ENCODE results near the gene INSIG1. TPM values are rescaled to one million over a fixed set of nuclear protein-coding genes. Genes with fewer than 3 reads are reported as not detected.

Gene INSIG1
- total RNA-seq, 1 donor from 2014 or later: 302 TPM

DNA sequence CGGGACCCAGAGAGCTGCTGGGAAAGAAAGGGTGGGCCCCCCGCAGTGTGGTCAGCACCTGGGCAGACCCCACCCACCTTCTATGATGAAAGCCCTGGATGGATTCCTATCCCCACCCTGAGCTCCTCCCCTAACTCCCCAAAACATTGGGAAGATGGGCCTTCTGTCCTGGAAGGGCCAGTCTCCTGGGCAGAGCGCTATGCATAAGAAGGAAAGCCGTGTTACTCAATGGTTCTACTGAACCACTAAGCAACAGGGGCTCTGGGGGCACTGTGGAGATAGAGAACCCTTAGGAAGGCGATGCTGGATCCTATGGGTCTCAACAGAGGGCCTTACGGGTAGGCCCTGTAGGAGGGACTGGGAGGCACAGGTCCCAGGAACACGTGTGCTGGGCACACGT, 30.7 kb upstream of the INSIG1 start:
- DNase-seq (ENCODE audit: low read depth): no peak
- Histone ChIP-seq H3K36me3 (ENCODE audit: control insufficient read depth, insufficient read depth, low read length) (no peaks in the 10 kb centered on the region), H3K4me3 (ENCODE audit: low read depth, low read length) (no peak overlapping the region), H3K27me3 (ENCODE audit: control insufficient read depth, insufficient read depth, low read length) (no peaks in the 10 kb centered on the region)
- TF ChIP-seq, protein P1, sequence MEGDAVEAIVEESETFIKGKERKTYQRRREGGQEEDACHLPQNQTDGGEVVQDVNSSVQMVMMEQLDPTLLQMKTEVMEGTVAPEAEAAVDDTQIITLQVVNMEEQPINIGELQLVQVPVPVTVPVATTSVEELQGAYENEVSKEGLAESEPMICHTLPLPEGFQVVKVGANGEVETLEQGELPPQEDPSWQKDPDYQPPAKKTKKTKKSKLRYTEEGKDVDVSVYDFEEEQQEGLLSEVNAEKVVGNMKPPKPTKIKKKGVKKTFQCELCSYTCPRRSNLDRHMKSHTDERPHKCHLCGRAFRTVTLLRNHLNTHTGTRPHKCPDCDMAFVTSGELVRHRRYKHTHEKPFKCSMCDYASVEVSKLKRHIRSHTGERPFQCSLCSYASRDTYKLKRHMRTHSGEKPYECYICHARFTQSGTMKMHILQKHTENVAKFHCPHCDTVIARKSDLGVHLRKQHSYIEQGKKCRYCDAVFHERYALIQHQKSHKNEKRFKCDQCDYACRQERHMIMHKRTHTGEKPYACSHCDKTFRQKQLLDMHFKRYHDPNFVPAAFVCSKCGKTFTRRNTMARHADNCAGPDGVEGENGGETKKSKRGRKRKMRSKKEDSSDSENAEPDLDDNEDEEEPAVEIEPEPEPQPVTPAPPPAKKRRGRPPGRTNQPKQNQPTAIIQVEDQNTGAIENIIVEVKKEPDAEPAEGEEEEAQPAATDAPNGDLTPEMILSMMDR (IDR thresholded peaks at IDR 0.05; ENCODE audit: insufficient read depth, low read length, poor library complexity, severe bottlenecking): no peak

DNA sequence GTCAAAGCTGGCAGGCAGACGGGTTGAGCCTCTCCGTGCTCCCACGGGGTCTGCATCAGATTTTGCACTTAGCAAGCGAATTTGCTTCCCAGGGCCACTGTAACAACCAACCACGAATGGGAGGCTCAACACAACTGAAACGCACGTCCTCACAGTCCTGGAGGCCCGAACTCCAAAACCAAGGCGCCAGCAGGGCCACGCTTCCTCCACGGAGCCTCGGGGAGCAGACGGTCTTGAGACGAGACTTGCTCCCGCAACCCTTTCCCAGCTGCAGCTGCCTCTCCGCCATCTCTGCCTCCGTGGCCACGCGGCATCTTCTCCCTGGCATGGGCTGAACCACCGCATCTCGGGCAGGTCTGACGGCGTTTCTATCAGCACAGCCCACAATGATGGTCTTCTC, 30.2 kb upstream of the INSIG1 start:
- Histone ChIP-seq H3K27me3 (ENCODE audit: control insufficient read depth, insufficient read depth, low read length) (no peaks in the 10 kb centered on the region), H3K36me3 (ENCODE audit: control insufficient read depth, insufficient read depth, low read length) (no peaks in the 10 kb centered on the region), H3K4me3 (ENCODE audit: low read depth, low read length) (no peak overlapping the region)
- TF ChIP-seq, protein P1 (IDR thresholded peaks at IDR 0.05; ENCODE audit: insufficient read depth, low read length, poor library complexity, severe bottlenecking): no peak
- no peak for DNase-seq (ENCODE audit: low read depth)

DNA sequence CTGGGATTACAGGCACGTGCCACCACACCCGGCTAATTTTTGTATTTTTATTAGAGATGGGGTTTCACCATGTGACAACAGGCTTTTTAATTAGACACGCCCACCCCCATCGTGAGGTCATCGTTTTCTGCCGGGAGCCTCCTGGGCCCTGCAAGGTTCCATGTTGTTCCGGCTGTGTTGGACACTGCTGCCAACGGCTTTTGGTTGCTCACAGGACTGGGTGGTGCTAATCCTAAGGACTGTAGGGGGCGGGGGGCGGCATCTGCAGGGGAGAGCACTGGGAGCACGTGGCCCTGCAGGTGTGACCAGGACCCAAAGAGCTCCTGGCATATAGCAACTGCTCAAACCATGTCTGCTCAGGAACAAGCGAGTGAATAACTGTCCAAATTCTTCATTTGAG, 29.5 kb upstream of the INSIG1 start:
- DNase-seq (ENCODE audit: low read depth): no peak
- Histone ChIP-seq H3K27me3 (ENCODE audit: control insufficient read depth, insufficient read depth, low read length) (no peaks in the 10 kb centered on the region), H3K36me3 (ENCODE audit: control insufficient read depth, insufficient read depth, low read length) (no peaks in the 10 kb centered on the region), H3K4me3 (ENCODE audit: low read depth, low read length) (no peak overlapping the region)
- TF ChIP-seq, protein P1 (IDR thresholded peaks at IDR 0.05; ENCODE audit: insufficient read depth, low read length, poor library complexity, severe bottlenecking): no peak

DNA sequence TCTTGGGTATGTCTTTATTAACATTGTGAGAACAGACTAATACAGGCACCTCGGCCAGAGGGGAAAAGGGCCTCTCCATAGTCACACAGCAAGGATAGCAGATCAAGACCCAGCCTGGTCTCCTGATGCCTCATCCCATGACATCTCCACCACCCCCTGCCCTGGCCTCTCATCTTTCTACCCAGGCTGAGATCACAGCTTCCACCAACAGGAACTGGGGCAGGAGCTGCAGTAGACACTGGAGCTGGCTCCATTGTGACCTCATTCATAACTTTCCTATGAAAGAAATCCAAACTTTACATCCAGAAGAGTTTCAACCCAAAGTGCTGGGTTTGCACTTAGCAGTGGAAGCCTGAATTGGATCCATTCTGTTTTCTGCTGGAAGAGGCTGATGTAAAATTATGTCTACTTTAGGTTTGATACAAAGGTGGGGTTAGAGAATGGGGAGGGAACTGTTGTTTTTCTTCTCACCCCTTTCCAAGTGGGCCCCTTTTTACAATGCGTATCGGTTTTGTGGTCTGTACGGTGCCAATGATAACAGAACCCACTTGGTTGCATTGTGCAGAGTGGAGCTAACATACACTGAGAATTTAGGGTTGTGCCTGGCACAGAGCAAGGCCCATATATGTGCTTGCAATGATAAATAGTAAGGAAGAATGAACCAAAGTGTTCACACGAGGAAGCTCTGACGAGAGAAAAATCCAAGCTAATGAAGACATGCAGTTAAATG, 28.6 kb upstream of the INSIG1 start:
- Histone ChIP-seq H3K36me3 (ENCODE audit: control insufficient read depth, insufficient read depth, low read length) (no peaks in the 10 kb centered on the region), H3K4me3 (ENCODE audit: low read depth, low read length) (no peak overlapping the region), H3K27me3 (ENCODE audit: control insufficient read depth, insufficient read depth, low read length) (no peaks in the 10 kb centered on the region)
- TF ChIP-seq, protein P1 (IDR thresholded peaks at IDR 0.05; ENCODE audit: insufficient read depth, low read length, poor library complexity, severe bottlenecking): no peak
- no peak for DNase-seq (ENCODE audit: low read depth)

DNA sequence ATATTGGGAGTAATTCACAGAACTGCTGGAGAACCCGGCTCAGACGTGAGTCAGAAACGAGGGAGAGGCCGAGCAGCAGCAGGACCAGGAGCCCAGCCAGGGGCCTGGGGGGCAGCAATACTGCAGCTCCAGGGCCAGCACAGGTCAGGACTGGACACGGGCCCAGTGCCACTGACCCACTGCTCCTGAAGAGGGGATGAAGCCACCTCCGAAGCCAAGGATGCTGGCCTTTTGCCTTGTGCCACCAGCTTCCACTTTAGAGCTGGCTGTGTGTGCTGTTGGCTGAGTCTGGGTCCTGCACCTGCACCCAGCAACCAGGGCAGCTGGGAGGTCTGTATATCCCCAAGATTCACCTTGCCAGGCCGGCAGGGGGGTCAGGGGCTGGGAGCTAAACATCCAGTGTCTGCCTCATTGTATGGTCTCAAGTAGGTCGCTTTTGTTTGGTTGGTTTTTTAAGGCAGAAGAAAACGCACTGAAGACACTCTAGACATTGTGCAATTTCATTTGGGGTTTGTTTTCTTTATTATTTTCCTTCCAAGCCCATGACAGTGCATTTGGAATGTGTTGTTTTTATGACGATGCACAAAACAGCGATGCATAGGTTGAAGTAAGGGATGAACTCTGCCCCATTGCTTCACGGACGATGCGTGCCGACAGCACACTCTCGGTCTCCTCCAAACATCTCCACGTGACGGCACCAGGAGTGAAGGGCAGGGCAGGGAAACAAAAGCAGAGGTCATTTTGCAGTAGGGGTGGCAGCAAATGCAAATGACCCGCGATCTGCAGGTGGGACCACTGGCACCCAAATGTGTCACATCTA, 27.7 kb upstream of the INSIG1 start:
- Histone ChIP-seq H3K27me3 (ENCODE audit: control insufficient read depth, insufficient read depth, low read length) (no peaks in the 10 kb centered on the region), H3K4me3 (ENCODE audit: low read depth, low read length) (no peak overlapping the region), H3K36me3 (ENCODE audit: control insufficient read depth, insufficient read depth, low read length) (no peaks in the 10 kb centered on the region)
- TF ChIP-seq, protein P1 (IDR thresholded peaks at IDR 0.05; ENCODE audit: insufficient read depth, low read length, poor library complexity, severe bottlenecking): no peak
- DNase-seq (ENCODE audit: low read depth): no peak
